Measurements from ENCODE around the gene AP2M1.
"Not testable (repeated sequence)": the region's sequence is repeated elsewhere in the genome, so short reads cannot be mapped to it uniquely, and the experiment has no call there.

The AP2M1 gene
- 81.4 to 128 reads per million in 2 donors for total RNA-seq

- DNase-seq: peak; percentile 95 to 99 (median 97)
These were observed at the start of gene AP2M1 for GRCh38 chr3:184174646-184175492. Gene AP2M1 (plus strand): TSS chr3:184174855. CDS start chr3:184176994, 2,139 bp downstream.

- DNase-seq: no peak
These were observed 48.6 kb upstream of the AP2M1 start for GRCh38 chr3:184126006-184126405.

- peak in 1 of 5 experiments; percentile 9 for DNase-seq
These were observed 45.6 kb upstream of the AP2M1 start for GRCh38 chr3:184129012-184129411.

GRCh38 chr3:184132945-184133344, 41.7 kb upstream of the AP2M1 start:
- no peak for DNase-seq

GRCh38 chr3:184133840-184134745, 40.6 kb upstream of the AP2M1 start:
- DNase-seq: peak in 4 of 5 experiments; percentile 7 to 43 (median 27)

- no peak for DNase-seq
These were observed 39.9 kb upstream of the AP2M1 start for GRCh38 chr3:184134746-184135148.

GRCh38 chr3:184135149-184135910, 39.3 kb upstream of the AP2M1 start, which contains the start of gene EIF2B5:
Gene EIF2B5 (plus strand): TSS chr3:184135358. CDS start chr3:184135386, 28 bp downstream.
- peak; percentile 66 to 93 (median 79) for DNase-seq

- no peak for DNase-seq
These were observed 38.8 kb upstream of the AP2M1 start for GRCh38 chr3:184135911-184136260.

GRCh38 chr3:184140436-184140835, 34.2 kb upstream of the AP2M1 start:
- no peak for DNase-seq

- no peak for DNase-seq
These were observed 32.5 kb upstream of the AP2M1 start for GRCh38 chr3:184142199-184142598.

- DNase-seq: no peak
These were observed 31.3 kb upstream of the AP2M1 start for GRCh38 chr3:184143327-184143726.

GRCh38 chr3:184144505-184144904, 30.1 kb upstream of the AP2M1 start:
- no peak for DNase-seq

GRCh38 chr3:184145111-184145524, 29.5 kb upstream of the AP2M1 start:
- DNase-seq: peak in 1 of 5 experiments; percentile 33

GRCh38 chr3:184145751-184146270, 28.8 kb upstream of the AP2M1 start:
- DNase-seq: no peak

- DNase-seq: no peak
These were observed 26.6 kb upstream of the AP2M1 start for GRCh38 chr3:184148076-184148475.

GRCh38 chr3:184149123-184149522, 25.5 kb upstream of the AP2M1 start:
- DNase-seq: no peak

GRCh38 chr3:184149770-184150169, 24.9 kb upstream of the AP2M1 start:
- DNase-seq: not testable (repeated sequence)

- peak in 2 of 5 experiments; percentile 18 to 55 for DNase-seq
These were observed 19.6 kb upstream of the AP2M1 start, which contains the start of gene DVL3 for GRCh38 chr3:184154885-184155643. Gene DVL3 (plus strand): TSS chr3:184155377. CDS start chr3:184155636, 259 bp downstream.

GRCh38 chr3:184155644-184156521, 18.8 kb upstream of the AP2M1 start:
- peak in 3 of 5 experiments; percentile 27 to 58 (median 30) for DNase-seq

GRCh38 chr3:184156522-184156955, 18.1 kb upstream of the AP2M1 start:
- DNase-seq: no peak
